Stimulated activated CD8-positive, alpha-beta memory T cell treated with anti-CD3 and anti-CD28 coated beads, Interleukin-2, amount 100 ng/mL, for 48 hours (primary cell): ENCODE measurements around the gene PPCS.

Experiments
- DNase-seq, 2 donors: peaks; one replicate each; pipeline ENCODE4 v3.0.0-alpha.2; 2020; ENCODE audit warnings: low read depth in 2 of 2

Gene PPCS

DNA sequence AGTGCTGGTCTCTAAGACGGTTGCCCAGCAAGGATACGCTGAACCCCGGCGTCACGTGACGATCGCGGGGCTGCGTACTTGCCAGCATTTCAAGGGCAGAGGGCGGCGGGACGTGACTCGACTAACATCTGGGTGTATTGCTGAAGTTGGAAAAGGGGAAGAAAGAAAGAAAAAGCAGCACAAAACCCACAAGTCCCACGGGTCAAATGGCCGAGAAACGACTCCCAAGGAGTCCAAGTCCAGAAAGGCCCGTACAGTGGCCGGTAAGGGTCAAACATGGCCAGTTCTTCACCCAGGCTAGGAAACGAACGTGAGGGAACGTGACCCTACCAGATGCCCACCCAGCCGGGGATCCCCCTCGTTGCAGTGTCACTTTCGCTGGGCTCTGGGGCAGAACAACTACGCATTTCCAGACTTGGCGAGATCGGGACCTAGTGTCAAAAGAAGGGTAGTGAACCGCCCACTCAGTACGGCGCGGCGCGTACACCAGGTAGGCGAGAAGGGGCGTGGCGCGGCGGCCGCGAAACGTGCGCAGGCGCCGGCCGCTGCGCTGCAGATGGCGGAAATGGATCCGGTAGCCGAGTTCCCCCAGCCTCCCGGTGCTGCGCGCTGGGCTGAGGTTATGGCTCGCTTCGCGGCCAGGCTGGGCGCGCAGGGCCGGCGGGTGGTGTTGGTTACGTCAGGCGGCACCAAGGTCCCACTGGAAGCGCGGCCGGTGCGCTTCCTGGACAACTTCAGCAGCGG is at the start of gene PPCS, which contains the start of gene ZMYND12:
Gene PPCS, plus strand, starts transcription at position 534 of the 744 bp plus-strand sequence. Its CDS starts 23 bp downstream, at position 557.
Gene ZMYND12, minus strand, starts transcription at position 13 of the 744 bp plus-strand sequence. CDS start 25 bp downstream, outside the sequence.
- peak; percentile 85 to 88 for DNase-seq

GRCh38 chr1:42414551-42415496 is 41.5 kb upstream of the PPCS start:
- no peak for DNase-seq

- DNase-seq, result no peak
Measured at GRCh38 chr1:42417166-42417565, 39.2 kb upstream of the PPCS start.

DNA sequence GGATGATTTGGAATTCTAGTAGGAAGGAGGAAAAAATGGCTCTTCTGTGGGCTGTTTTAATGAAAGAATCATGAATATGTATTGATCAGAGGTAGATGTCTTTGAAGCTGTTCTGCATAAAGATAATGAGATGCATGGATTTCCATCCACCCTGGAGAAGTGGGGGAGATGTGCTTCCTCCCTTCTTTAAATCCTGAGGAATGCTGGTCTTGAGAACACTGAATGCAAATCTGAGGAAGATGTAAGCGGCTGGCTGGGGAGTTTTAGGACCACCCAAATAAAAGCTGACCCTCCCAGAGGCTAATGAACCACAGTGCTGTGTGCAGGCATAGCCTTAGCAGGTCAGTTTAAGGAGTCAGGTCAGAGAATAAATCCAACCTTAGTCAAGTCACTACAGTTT is 37.8 kb upstream of the PPCS start:
- DNase-seq, result no peak

- no peak for DNase-seq
Measured at GRCh38 chr1:42419126-42419821, 37.1 kb upstream of the PPCS start.

DNA sequence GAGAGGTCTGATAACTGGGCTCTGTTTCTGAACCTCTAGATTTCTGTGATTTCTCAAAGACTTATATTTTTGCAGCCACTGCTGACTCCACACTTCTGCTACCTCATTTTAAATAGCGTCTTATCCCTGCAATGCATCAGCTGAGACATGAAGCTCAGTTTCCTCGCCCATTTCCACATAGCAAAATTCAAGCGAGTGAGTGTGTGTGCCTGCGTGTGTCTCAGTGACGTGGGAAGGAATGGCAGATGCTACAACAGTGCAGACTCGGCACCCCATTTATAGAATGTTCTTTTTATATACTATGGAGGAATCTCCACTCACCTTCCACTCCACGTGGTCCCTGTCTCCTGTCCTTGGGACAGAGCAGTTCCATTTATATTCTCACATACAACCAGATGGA is 36.2 kb upstream of the PPCS start:
- DNase-seq, result no peak

DNA sequence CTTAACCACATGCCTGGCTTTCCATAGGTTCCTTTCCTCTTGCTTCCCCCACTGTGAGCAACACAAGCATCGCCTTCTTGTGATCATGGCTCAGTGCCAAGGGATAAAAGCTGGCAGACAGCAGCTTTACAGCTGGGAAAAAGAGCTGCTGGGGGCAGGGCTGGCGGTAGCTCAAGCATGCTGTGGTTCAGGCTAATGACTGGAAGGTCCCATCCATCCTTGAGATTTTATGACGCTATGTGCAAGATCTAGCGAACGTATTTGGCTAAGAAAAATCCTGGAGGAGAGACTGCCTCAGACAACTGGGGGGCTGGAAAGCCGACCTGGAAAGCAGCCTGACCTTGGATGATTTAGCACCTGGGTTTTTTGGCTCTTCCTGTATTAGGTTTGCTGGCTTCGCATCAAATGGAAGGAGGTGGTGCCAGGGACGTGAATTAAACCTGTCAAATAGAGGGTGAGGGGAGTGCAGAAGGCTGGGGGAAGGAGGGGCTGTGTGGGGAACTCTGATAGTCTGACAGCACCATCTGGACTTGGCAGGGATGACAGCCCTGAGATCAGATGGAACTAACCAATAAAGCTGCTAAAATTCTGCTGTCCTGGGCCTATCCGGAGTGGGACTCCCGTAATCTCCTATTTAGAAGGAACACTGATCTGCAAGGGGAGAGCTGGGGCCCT is 35.3 kb upstream of the PPCS start:
- DNase-seq, result no peak

DNA sequence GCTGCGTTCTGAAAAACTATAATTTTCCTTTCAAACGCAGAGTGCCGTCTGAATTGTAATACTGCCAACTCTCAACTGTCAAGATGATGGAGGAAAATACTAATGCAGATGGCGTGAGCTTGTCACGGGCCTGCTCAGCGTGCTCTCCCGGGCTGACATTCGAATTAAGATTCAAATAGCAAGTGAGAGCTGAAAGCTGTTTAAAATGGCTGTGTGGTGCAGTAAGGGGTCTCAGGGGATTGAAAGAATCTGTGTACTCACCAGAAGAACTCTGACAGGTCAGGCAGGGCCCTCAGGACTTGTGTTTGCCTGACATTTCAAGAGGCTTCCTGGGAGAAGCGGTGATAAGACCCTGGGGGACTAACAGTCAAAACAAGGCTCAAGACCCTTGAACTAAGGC is 33.6 kb upstream of the PPCS start:
- no peak for DNase-seq

DNA sequence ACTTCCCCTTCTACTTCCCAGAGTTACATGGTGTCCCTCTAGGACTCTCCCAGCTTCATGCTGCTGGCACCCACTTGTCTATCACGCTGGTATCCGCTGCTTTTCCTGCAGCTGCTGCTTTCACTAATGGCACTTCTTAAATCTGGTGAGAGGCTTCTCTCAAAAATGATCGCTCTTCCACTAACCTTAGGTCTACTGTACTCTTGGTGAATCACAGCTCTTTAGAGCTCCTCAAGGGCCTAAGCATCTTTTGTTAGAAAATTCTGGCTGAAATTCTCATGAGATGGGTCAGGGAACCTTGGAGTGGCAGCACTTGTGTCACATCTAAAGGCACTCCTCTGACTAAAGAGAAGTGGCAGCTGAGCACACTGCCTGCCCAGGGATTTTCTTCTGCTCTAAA is 32.7 kb upstream of the PPCS start:
- no peak for DNase-seq

DNA sequence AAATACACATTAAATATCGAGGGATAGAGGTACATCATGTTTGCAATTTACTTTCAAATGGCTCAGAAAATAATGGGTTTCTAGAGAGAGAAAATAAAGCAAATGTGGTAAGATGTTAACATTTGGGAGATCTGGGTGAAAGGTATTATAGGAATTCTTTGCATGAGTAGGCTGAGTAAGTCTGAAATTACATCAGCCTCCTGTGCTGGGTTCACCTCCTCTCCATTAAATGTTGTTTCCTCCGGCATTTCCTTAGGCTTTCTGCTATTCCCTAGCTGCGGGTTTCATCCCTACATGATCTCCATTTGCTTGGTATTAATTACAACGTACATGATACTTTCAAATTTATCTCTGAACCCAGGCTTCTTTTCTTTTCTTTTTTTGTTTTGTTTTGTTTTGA is 32.1 kb upstream of the PPCS start:
- DNase-seq, result no peak

- DNase-seq, result no peak
Measured at GRCh38 chr1:42427240-42427639, 29.1 kb upstream of the PPCS start.

GRCh38 chr1:42429603-42430002 is 26.7 kb upstream of the PPCS start:
- DNase-seq, result no peak

GRCh38 chr1:42430286-42431135 is 25.8 kb upstream of the PPCS start:
- DNase-seq, result no peak

DNA sequence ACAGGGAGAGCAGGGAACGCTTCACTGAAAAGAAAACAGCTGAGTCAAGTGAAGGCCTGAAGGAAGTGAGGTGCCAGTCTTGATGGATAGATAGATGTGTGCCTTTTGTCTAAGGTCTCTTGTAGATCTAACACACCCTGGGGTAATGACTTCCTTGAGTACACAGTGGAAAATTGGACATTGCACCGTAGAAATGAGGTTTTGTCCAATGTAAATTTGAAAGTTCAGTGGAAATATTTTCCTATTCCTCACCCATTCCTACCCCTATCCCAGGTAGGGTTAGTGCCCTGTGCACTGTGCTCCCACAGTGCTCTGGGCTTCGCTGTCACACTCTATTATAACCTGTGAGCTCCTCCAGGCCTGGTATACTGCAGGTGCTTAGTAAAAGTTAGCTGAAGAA is 24.8 kb upstream of the PPCS start:
- no peak for DNase-seq

GRCh38 chr1:42432714-42433113 is 23.6 kb upstream of the PPCS start:
- DNase-seq, result no peak

- DNase-seq, result no peak
Measured at GRCh38 chr1:42433369-42433768, 23.0 kb upstream of the PPCS start.

DNA sequence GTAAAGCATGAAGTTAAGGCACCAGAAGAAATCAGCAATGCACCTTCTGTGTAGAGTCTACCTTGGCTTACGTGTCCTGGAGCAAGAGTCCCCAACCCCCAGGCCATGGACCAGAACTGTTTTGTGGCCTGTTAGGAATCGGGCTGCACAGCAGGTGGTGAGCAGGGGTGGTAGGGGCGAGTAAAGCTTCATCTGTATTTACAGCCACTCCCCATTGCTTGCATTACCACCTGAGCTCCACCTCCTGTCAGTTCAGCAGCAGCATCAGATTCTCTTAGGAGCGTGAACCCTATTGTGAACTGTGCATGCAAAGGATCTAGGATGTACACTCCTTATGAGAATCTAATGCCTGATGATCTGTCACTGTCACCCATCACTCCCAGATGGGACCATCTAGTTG is 22.0 kb upstream of the PPCS start:
- DNase-seq, result no peak

DNA sequence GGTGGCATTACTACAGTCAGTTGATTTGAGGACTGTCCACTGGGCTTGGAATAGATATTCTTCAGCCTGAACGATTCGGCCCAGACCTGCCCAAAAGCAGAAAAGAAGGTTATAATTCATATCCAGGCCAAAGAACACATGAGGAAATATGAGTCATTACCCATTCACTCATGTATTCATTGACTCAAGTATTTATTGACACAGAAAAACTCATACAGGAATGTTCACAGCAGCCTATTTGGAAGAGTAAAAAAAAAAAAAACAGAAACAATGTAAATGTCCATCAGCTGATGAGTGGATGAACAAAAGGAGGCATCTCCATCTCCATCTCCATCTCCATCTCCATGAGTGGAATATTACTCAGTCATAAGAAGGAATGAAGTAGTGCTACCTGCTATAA is 16.4 kb upstream of the PPCS start:
- DNase-seq, result no peak

GRCh38 chr1:42442662-42443061 is 13.7 kb upstream of the PPCS start:
- no peak for DNase-seq

DNA sequence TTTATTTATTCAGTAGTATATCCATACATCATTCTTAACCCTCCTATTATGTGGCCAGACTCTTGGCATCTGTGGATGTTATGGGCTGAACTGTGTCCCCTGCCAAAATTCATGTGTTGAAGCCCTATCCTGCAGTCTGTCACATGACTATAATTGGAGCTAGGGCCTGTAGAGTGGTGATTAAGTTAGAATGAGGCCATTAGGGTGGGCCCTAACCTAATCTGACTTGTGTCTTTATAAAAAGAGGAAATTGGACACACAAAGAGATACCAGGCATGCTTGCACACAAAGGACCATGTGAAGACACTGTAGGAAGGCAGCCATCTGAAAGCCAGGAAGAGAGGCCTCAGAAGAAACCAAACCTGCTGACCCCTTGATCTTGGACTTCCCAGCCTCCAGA is 7.1 kb upstream of the PPCS start:
- DNase-seq, result no peak

- no peak for DNase-seq
Measured at GRCh38 chr1:42450061-42450460, 6.3 kb upstream of the PPCS start.
